WTC11 (cell line): ENCODE measurements around the gene MAPRE2. TPM values are rescaled to one million over a fixed set of nuclear protein-coding genes. Genes with fewer than 3 reads are reported as not detected.

ENCODE experiments used
- ATAC-seq: fragments of 200-7000 bp; cut with Tn5 transposase; 2 replicates; pipeline ENCODE4 v1.10.0; 2021; ENCODE audit warnings: mild to moderate bottlenecking, moderate library complexity
- CTCF ChIA-PET: fragments of 300-600 bp; sonication (Branson Sonifier 250); formaldehyde crosslinking; loops from one replicate; lab custom pipeline; 2021; ENCODE audit warnings: antibody characterized with exemption; lab: Charles Lee
- POLR2A ChIA-PET: fragments of 350-600 bp; sonication (Branson Sonifier 250); formaldehyde crosslinking; loops from one replicate; lab custom pipeline; 2021; ENCODE audit warnings: antibody characterized with exemption; lab: Charles Lee
- DNase-seq: peaks from one replicate; pipeline ENCODE4 v3.0.0; 2021; ENCODE audit warnings: low spot score
- H3K27ac Mint-ChIP-seq: 2 replicates; pipeline ENCODE4 v1.8.0; 2021; ENCODE audit warnings: mixed read lengths
- H3K27me3 Mint-ChIP-seq: 2 replicates; pipeline ENCODE4 v1.8.0; 2021; ENCODE audit warnings: low read depth, mild to moderate bottlenecking, moderate library complexity, mixed read lengths
- H3K36me3 Mint-ChIP-seq: 2 replicates; pipeline ENCODE4 v1.8.0; 2021; ENCODE audit warnings: mixed read lengths
- H3K4me1 Mint-ChIP-seq: 2 replicates; pipeline ENCODE4 v1.8.0; 2022; ENCODE audit warnings: mixed read lengths
- H3K4me3 Mint-ChIP-seq: 2 replicates; pipeline ENCODE4 v1.8.0; 2021; ENCODE audit warnings: mild to moderate bottlenecking, moderate library complexity, mixed read lengths
- H3K9me3 Mint-ChIP-seq: 2 replicates; pipeline ENCODE4 v1.8.0; 2021; ENCODE audit warnings: mixed read lengths
- AR ChIP-seq: fragments of 250-450 bp; sonication (Bioruptor Pico); IDR thresholded peaks from 2 replicates; pipeline ENCODE4 v1.9.0; 2021; ENCODE audit warnings: mild to moderate bottlenecking
- CDX4 ChIP-seq: fragments of 250-450 bp; sonication (Bioruptor Pico); IDR thresholded peaks from 2 replicates; pipeline ENCODE4 v1.9.0; 2021; ENCODE audit warnings: moderate library complexity, mild to moderate bottlenecking, inconsistent platforms, borderline replicate concordance
- CTCF ChIP-seq: fragments of 200-600 bp; IDR thresholded peaks from 2 replicates; pipeline ENCODE4 v1.8.0; 2022; ENCODE audit warnings: antibody characterized with exemption
- E2F1 ChIP-seq: sonication (generic); formaldehyde crosslinking; IDR thresholded peaks from 2 replicates; pipeline ENCODE4 v1.8.0; 2022; ENCODE audit warnings: mild to moderate bottlenecking, missing genetic modification reagents
- HMGXB4 ChIP-seq: sonication (generic); formaldehyde crosslinking; IDR thresholded peaks from 2 replicates; pipeline ENCODE4 v1.8.1; 2023; ENCODE audit warnings: mild to moderate bottlenecking, moderate library complexity, missing genetic modification reagents
- MYBL2 ChIP-seq: sonication (generic); formaldehyde crosslinking; IDR thresholded peaks from 2 replicates; pipeline ENCODE4 v1.8.1; 2023; ENCODE audit warnings: mild to moderate bottlenecking, moderate library complexity, missing genetic modification reagents
- SMAD3 ChIP-seq: sonication (generic); formaldehyde crosslinking; IDR thresholded peaks from 2 replicates; pipeline ENCODE4 v1.8.0; 2022; ENCODE audit warnings: missing genetic modification reagents, mild to moderate bottlenecking, borderline replicate concordance
- SOX15 ChIP-seq: fragments of 250-450 bp; sonication (Bioruptor Pico); IDR thresholded peaks from 2 replicates; pipeline ENCODE4 v1.9.0; 2021; ENCODE audit warnings: mild to moderate bottlenecking
- SP1 ChIP-seq: sonication (generic); formaldehyde crosslinking; conservative IDR thresholded peaks from 2 replicates; pipeline ENCODE4 v1.8.1; 2022; ENCODE audit warnings: missing genetic modification reagents
- TEAD1 ChIP-seq: sonication (generic); formaldehyde crosslinking; IDR thresholded peaks from 2 replicates; pipeline ENCODE4 v1.8.0; 2022; ENCODE audit warnings: mild to moderate bottlenecking, missing genetic modification reagents
- USF1 ChIP-seq: sonication (generic); formaldehyde crosslinking; IDR thresholded peaks from 2 replicates; pipeline ENCODE4 v1.8.0; 2022; ENCODE audit warnings: mild to moderate bottlenecking, missing genetic modification reagents
- ZBTB43 ChIP-seq: sonication (generic); formaldehyde crosslinking; IDR thresholded peaks from 2 replicates; pipeline ENCODE4 v1.8.1; 2023; ENCODE audit warnings: mild to moderate bottlenecking, missing genetic modification reagents
- ZNF317 ChIP-seq: sonication (generic); formaldehyde crosslinking; IDR thresholded peaks from 2 replicates; pipeline ENCODE4 v1.8.1; 2023; ENCODE audit warnings: low read depth, mild to moderate bottlenecking, moderate library complexity, missing genetic modification reagents, borderline replicate concordance
- total RNA-seq: library from RNA; stranded (reverse); gene quantifications from 3 replicates; pipeline ENCODE4 v1.2.3, GENCODE V29; 2021

MAPRE2 gene
- total RNA-seq, 1 experiment from 2014 or later: 20.4 TPM

GRCh38 chr18:35128675-35129074 lies 87.5 kb downstream of the MAPRE2 start (continued):
- TF ChIP-seq AR (CRISPR knock-in tag) (no peak), SMAD3 (CRISPR knock-in tag) (no peak), USF1 (no peak), MYBL2 (CRISPR knock-in tag) (no peak), CTCF (no peak), ZNF317 (CRISPR knock-in tag) (no peak), E2F1 (no peak)
- TF ChIP-seq, all 79 proteins: peak for 0

- H3K4me3 Mint-ChIP-seq: no peak overlapping the region
- CTCF ChIA-PET: interaction anchor here (0.7 to 0.9 kb wide), 3 partner anchors 14 to 130 kb away, joined by 3 to 7 read pairs (median 5); no protein-coding TSS in a partner anchor
- H3K27ac Mint-ChIP-seq: no peak overlapping the region
Observed at GRCh38 chr18:35130236-35130635, 89.0 kb downstream of the MAPRE2 start.

GRCh38 chr18:35131387-35132020 lies 90.3 kb downstream of the MAPRE2 start:
- Mint-ChIP-seq H3K4me1 (peaks cover 13% of the 10 kb centered on the region), H3K27me3 (no peaks in the 10 kb centered on the region), H3K27ac (no peak overlapping the region), H3K4me3 (no peak overlapping the region), H3K36me3 (peaks cover 3% of the 10 kb centered on the region; the same call in 1 of the 2 replicates), H3K9me3 (no peaks in the 10 kb centered on the region)
- DNase-seq (no peak), ATAC-seq (no peak)
- ChIA-PET POLR2A (no interaction called here), CTCF (interaction anchor here (2.0 kb wide), 1 partner anchor 9 kb away, joined by 7 read pairs; no protein-coding TSS in a partner anchor)
- no peak for TF ChIP-seq HMGXB4 (CRISPR knock-in tag)
- TF ChIP-seq CDX4 (CRISPR knock-in tag): no peak
- no peak for TF ChIP-seq SP1 (CRISPR knock-in tag)

More at GRCh38 chr18:35130236-35130635, 89.0 kb downstream of the MAPRE2 start:
- ATAC-seq: no peak
- Mint-ChIP-seq H3K36me3 (peaks cover 3% of the 10 kb centered on the region; the same call in 1 of the 2 replicates), H3K4me1 (peaks cover 7% of the 10 kb centered on the region), H3K27me3 (no peaks in the 10 kb centered on the region), H3K9me3 (no peaks in the 10 kb centered on the region)
- DNase-seq: no peak
- POLR2A ChIA-PET: no interaction called here
- no peak for TF ChIP-seq SOX15
- TF ChIP-seq TEAD1 (CRISPR knock-in tag): no peak
- no peak for TF ChIP-seq ZBTB43 (CRISPR knock-in tag)
